Karpas-422 (cell line): Measurements from ENCODE around the gene NIPAL1. TPM values are rescaled to one million over a fixed set of nuclear protein-coding genes. Genes with fewer than 3 reads are reported as not detected.

Experiments used
- DNase-seq: peaks from one replicate; pipeline ENCODE4 v3.0.0-alpha.2; 2015
- H2AFZ ChIP-seq: fragments of 200-600 bp; sonication (generic); 2 replicates; pipeline ENCODE4 v1.6.1; 2014; ENCODE audit warnings: antibody characterized with exemption, low read length, mixed read lengths
- H3K27ac ChIP-seq: fragments of 200-600 bp; sonication (generic); 2 replicates; pipeline ENCODE4 v1.5.1; 2014; ENCODE audit warnings: mild to moderate bottlenecking, low read length, moderate library complexity
- H3K27me3 ChIP-seq: fragments of 200-600 bp; sonication (generic); 2 replicates; pipeline ENCODE4 v1.6.1; 2014; ENCODE audit warnings: low read length, mixed read lengths
- H3K36me3 ChIP-seq: fragments of 200-600 bp; sonication (generic); 2 replicates; pipeline ENCODE4 v1.6.1; 2014; ENCODE audit warnings: low read length, mixed read lengths; ENCODE audit not compliant: insufficient read depth
- H3K4me1 ChIP-seq: fragments of 200-600 bp; sonication (generic); 2 replicates; pipeline ENCODE4 v1.6.1; 2014; ENCODE audit warnings: mild to moderate bottlenecking, low read length, mixed read lengths
- H3K4me2 ChIP-seq: fragments of 200-600 bp; sonication (generic); 2 replicates; pipeline ENCODE4 v1.6.1; 2014; ENCODE audit warnings: low read length, low read depth, mild to moderate bottlenecking; ENCODE audit not compliant: poor library complexity, severe bottlenecking
- H3K4me3 ChIP-seq: fragments of 200-600 bp; sonication (generic); 2 replicates; pipeline ENCODE4 v1.5.1; 2014; ENCODE audit warnings: mild to moderate bottlenecking, antibody characterized with exemption, low read length, mixed read lengths
- H3K79me2 ChIP-seq: fragments of 200-600 bp; sonication (generic); 2 replicates; pipeline ENCODE4 v1.6.1; 2014; ENCODE audit warnings: mild to moderate bottlenecking, low read length, mixed read lengths
- H3K9ac ChIP-seq: fragments of 200-600 bp; sonication (generic); 2 replicates; pipeline ENCODE4 v1.6.0; 2014; ENCODE audit warnings: low read length
- H3K9me2 ChIP-seq: fragments of 200-600 bp; sonication (generic), shearing (Covaris generic); replicated peaks from 2 replicates; pipeline ENCODE4 v1.6.0; 2014; ENCODE audit warnings: mild to moderate bottlenecking, low read length, moderate library complexity; ENCODE audit not compliant: insufficient read depth
- H3K9me3 ChIP-seq: fragments of 300-700, 200-600 bp; sonication (generic); 2 replicates; pipeline ENCODE4 v1.6.1; 2014; ENCODE audit warnings: low read length, mixed read lengths
- H4K20me1 ChIP-seq: fragments of 200-600 bp; sonication (generic); 2 replicates; pipeline ENCODE4 v1.6.1; 2014; ENCODE audit warnings: mild to moderate bottlenecking, antibody characterized with exemption, low read length, low read depth; ENCODE audit not compliant: insufficient read depth
- total RNA-seq: library from RNA; depleted of rRNA; stranded (reverse); fragments of >200 nt; shearing (Covaris generic); gene quantifications from 2 replicates; pipeline ENCODE4 v1.2.3, GENCODE V29; 2014; ENCODE audit warnings: low replicate concordance

Gene NIPAL1
- total RNA-seq, 1 experiment from 2014 or later = 0.89 TPM

DNA sequence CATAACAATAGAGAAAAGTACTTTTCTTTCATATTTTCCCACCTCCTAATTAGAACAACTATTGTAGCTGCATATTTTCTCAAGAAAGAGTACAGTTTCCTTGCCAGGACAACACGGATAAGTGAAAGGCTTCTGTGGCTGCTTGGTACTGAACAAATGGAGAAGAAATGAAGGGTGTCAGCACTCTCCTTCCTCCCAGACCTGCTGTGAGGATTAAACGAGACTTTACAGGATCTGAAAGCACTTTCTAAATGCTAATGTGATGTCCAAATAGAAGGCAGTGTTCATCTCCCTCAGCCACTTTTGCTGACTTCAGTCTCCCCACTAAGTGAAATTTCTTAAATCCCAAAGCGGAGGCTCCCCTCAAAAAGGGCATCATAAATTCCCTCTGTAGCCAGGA lies 13.9 kb downstream of the NIPAL1 start:
- H3K36me3 ChIP-seq = no peaks in the 10 kb centered on the region
- H3K9me2 ChIP-seq = no peaks in the 10 kb centered on the region
- H3K27ac ChIP-seq = no peak overlapping the region
- H3K27me3 ChIP-seq = no peaks in the 10 kb centered on the region
- H3K4me3 ChIP-seq = no peak overlapping the region
- peaks cover 37% of the 10 kb centered on the region for H3K4me1 ChIP-seq
- DNase-seq = no peak
- H3K9me3 ChIP-seq = no peaks in the 10 kb centered on the region
- H2AFZ ChIP-seq = no peak overlapping the region
- no peaks in the 10 kb centered on the region for H4K20me1 ChIP-seq
- no peaks in the 10 kb centered on the region for H3K79me2 ChIP-seq
- H3K9ac ChIP-seq = no peak overlapping the region
- H3K4me2 ChIP-seq = no peak overlapping the region

DNA sequence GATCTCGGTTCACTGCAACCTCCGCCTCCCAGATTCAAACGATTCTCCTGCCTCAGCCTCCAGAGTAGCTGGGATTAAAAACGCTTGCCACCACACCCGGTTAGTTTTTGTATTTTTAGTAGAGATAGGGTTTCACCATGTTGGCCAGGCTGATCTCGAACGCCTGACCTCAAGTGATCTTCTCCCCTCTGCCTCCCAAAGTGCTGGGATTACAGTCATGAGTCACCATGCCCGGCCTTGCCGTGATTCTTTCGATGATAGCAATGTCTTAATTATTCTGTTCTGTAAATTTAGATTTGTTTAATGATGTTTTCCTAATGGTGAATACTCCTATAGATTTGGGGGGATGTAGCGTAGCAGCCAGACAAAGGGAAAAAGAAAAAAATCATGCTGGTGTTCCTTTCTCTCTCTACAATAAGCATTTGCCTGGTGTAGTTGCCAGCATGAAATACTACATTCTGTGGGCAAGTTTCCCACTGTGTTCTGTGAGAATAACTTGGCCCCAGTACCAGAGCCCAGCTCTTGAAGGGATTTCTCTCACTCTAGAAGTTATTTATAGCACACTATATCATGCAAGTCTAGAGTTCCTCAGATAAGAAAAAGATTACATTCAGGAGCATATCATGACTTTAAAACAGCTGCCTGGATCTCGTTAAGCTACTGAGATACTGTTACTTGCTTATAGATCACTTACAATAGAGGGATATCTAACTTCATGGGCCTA lies 15.4 kb downstream of the NIPAL1 start:
- H4K20me1 ChIP-seq = no peaks in the 10 kb centered on the region
- no peak overlapping the region for H3K9ac ChIP-seq
- no peaks in the 10 kb centered on the region for H3K27me3 ChIP-seq
- no peak overlapping the region for H3K27ac ChIP-seq
- no peak for DNase-seq
- H3K4me2 ChIP-seq = no peak overlapping the region
- H3K9me2 ChIP-seq = no peaks in the 10 kb centered on the region
- H3K79me2 ChIP-seq = no peaks in the 10 kb centered on the region
- H3K9me3 ChIP-seq = no peaks in the 10 kb centered on the region
- H3K4me1 ChIP-seq = peaks cover 52% of the 10 kb centered on the region
- H3K4me3 ChIP-seq = no peak overlapping the region
- no peaks in the 10 kb centered on the region for H3K36me3 ChIP-seq
- H2AFZ ChIP-seq = no peak overlapping the region

DNA sequence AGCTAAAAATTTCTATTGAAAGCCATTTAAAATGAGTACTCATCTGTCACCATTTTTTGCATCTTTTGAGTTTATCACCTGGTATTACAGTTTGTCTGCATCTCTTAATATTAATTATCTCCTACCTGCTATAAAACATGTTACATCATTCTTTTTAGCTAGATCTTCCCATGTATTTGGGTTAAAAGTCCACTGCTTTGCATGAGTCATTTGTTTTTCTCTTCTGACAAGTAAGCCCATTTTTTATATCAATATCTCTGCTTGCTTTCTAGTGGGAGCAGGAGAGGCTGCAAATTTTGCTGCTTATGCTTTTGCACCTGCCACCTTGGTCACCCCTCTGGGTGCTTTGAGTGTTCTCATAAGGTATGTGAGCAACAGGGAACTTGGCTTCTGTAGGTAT lies 16.1 kb downstream of the NIPAL1 start:
- Histone ChIP-seq H3K9me2 (no peaks in the 10 kb centered on the region), H3K4me2 (no peak overlapping the region), H4K20me1 (no peaks in the 10 kb centered on the region), H3K9me3 (no peaks in the 10 kb centered on the region), H3K4me3 (no peak overlapping the region), H3K36me3 (no peaks in the 10 kb centered on the region), H3K27ac (no peak overlapping the region), H3K9ac (no peak overlapping the region), H3K27me3 (no peaks in the 10 kb centered on the region), H3K79me2 (no peaks in the 10 kb centered on the region), H3K4me1 (peaks cover 60% of the 10 kb centered on the region), H2AFZ (no peak overlapping the region)
- DNase-seq = no peak

GRCh38 chr4:48033412-48033811 lies 16.8 kb downstream of the NIPAL1 start:
- no peak overlapping the region for H3K9ac ChIP-seq
- no peak overlapping the region for H3K4me2 ChIP-seq
- no peaks in the 10 kb centered on the region for H3K36me3 ChIP-seq

GRCh38 chr4:48033825-48034413 lies 17.3 kb downstream of the NIPAL1 start:
- H3K9me3 ChIP-seq = no peaks in the 10 kb centered on the region
- H3K4me3 ChIP-seq = no peak overlapping the region
- H3K4me2 ChIP-seq = no peak overlapping the region
- H3K79me2 ChIP-seq = no peaks in the 10 kb centered on the region
- H3K27ac ChIP-seq = no peak overlapping the region
- H3K4me1 ChIP-seq = peaks cover 54% of the 10 kb centered on the region
- DNase-seq = peak; percentile 91
- H3K9me2 ChIP-seq = no peaks in the 10 kb centered on the region
- H4K20me1 ChIP-seq = no peaks in the 10 kb centered on the region
- no peak overlapping the region for H3K9ac ChIP-seq
- H2AFZ ChIP-seq = no peak overlapping the region
- H3K27me3 ChIP-seq = no peaks in the 10 kb centered on the region
- H3K36me3 ChIP-seq = no peaks in the 10 kb centered on the region

More at GRCh38 chr4:48033412-48033811, 16.8 kb downstream of the NIPAL1 start:
- H3K79me2 ChIP-seq = no peaks in the 10 kb centered on the region
- H4K20me1 ChIP-seq = no peaks in the 10 kb centered on the region
- H3K9me2 ChIP-seq = no peaks in the 10 kb centered on the region
- no peak overlapping the region for H3K27ac ChIP-seq
- H3K9me3 ChIP-seq = no peaks in the 10 kb centered on the region
- H3K4me3 ChIP-seq = no peak overlapping the region
- DNase-seq = no peak
- H3K4me1 ChIP-seq = peaks cover 59% of the 10 kb centered on the region
- no peaks in the 10 kb centered on the region for H3K27me3 ChIP-seq
- no peak overlapping the region for H2AFZ ChIP-seq

- H3K4me2 ChIP-seq = peak overlapping the region; percentile 54
- H4K20me1 ChIP-seq = no peaks in the 10 kb centered on the region
- no peaks in the 10 kb centered on the region for H3K79me2 ChIP-seq
- H3K36me3 ChIP-seq = no peaks in the 10 kb centered on the region
- no peaks in the 10 kb centered on the region for H3K9me2 ChIP-seq
- H3K27ac ChIP-seq = peak overlapping the region; percentile 80
- H3K9me3 ChIP-seq = no peaks in the 10 kb centered on the region
- DNase-seq = no peak
- no peaks in the 10 kb centered on the region for H3K27me3 ChIP-seq
- peaks cover 63% of the 10 kb centered on the region for H3K4me1 ChIP-seq
- H3K9ac ChIP-seq = no peak overlapping the region
- no peak overlapping the region for H2AFZ ChIP-seq
- H3K4me3 ChIP-seq = 0 out of 2 replicates have a peak overlapping the region, but pooled peaks have one; percentile 19
Measured at GRCh38 chr4:48035952-48036351, 19.4 kb downstream of the NIPAL1 start.

DNA sequence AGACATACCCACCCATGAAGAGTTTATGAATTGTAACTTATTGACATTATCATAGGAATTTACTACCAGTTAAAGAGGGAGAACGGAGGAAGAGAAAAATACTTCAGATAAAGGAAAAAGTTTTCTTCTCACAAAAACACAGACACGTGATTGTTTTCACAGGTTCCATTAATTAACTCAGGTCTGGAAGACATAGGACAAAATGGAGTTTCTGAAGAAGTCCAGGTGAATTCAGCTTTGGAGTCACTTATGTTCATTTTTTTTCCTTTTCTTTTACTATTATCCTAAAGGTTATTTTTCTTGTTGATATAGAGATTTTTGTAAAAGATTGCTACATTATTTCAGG lies 20.5 kb downstream of the NIPAL1 start:
- Histone ChIP-seq H3K27me3 (no peaks in the 10 kb centered on the region), H3K9me2 (no peaks in the 10 kb centered on the region), H3K79me2 (no peaks in the 10 kb centered on the region), H3K9ac (no peak overlapping the region), H3K9me3 (no peaks in the 10 kb centered on the region), H3K4me1 (peaks cover 63% of the 10 kb centered on the region), H3K4me3 (no peak overlapping the region), H3K27ac (peak overlapping the region; percentile 80), H3K36me3 (no peaks in the 10 kb centered on the region), H4K20me1 (no peaks in the 10 kb centered on the region), H3K4me2 (peak overlapping the region; percentile 54), H2AFZ (peak overlapping the region; percentile 3; the same call in 1 of the 2 replicates)
- no peak for DNase-seq

GRCh38 chr4:48038666-48039065 lies 22.1 kb downstream of the NIPAL1 start:
- Histone ChIP-seq H3K4me3 (no peak overlapping the region), H3K4me2 (no peak overlapping the region)

More at GRCh38 chr4:48038666-48039065, 22.1 kb downstream of the NIPAL1 start:
- H2AFZ ChIP-seq = no peak overlapping the region
- no peaks in the 10 kb centered on the region for H3K36me3 ChIP-seq
- H4K20me1 ChIP-seq = no peaks in the 10 kb centered on the region
- H3K9ac ChIP-seq = no peak overlapping the region
- H3K9me3 ChIP-seq = no peaks in the 10 kb centered on the region
- H3K4me1 ChIP-seq = peaks cover 67% of the 10 kb centered on the region
- peak; percentile 39 for DNase-seq
- no peaks in the 10 kb centered on the region for H3K9me2 ChIP-seq
- H3K27ac ChIP-seq = no peak overlapping the region
- no peaks in the 10 kb centered on the region for H3K27me3 ChIP-seq
- no peaks in the 10 kb centered on the region for H3K79me2 ChIP-seq
